ENCODE results near the gene CNN3. TPM values are rescaled to one million over a fixed set of nuclear protein-coding genes. Genes with fewer than 3 reads are reported as not detected.

CNN3 gene
- total RNA-seq, 1 donor from 2014 or later: 275 TPM

GRCh38 chr1:94862718-94863117 is 64.2 kb downstream of the CNN3 start:
- no peak for DNase-seq (ENCODE audit: extremely low read depth, low read depth, low spot score)

GRCh38 chr1:94859174-94859573 is 67.7 kb downstream of the CNN3 start:
- DNase-seq (ENCODE audit: extremely low read depth, low read depth, low spot score): no peak

- no peak for DNase-seq (ENCODE audit: extremely low read depth, low read depth, low spot score)
Measured at GRCh38 chr1:94858276-94858675, 68.6 kb downstream of the CNN3 start.

- DNase-seq (ENCODE audit: extremely low read depth, low read depth, low spot score): no peak
Measured at GRCh38 chr1:94856868-94857267, 70.0 kb downstream of the CNN3 start.

- DNase-seq (ENCODE audit: extremely low read depth, low read depth, low spot score): no peak
Measured at GRCh38 chr1:94856004-94856403, 70.9 kb downstream of the CNN3 start.

GRCh38 chr1:94855307-94855700 is 71.6 kb downstream of the CNN3 start:
- DNase-seq (ENCODE audit: extremely low read depth, low read depth, low spot score): no peak

- DNase-seq (ENCODE audit: extremely low read depth, low read depth, low spot score): peak; percentile 96
Measured at GRCh38 chr1:94854458-94855306, 72.2 kb downstream of the CNN3 start.

- DNase-seq (ENCODE audit: extremely low read depth, low read depth, low spot score): no peak
Measured at GRCh38 chr1:94852788-94853187, 74.1 kb downstream of the CNN3 start.

GRCh38 chr1:94851571-94851970 is 75.3 kb downstream of the CNN3 start:
- DNase-seq (ENCODE audit: extremely low read depth, low read depth, low spot score): no peak

Other genes with a start within 250 kb of the CNN3 start
- 1.5 and 3.7 TPM in 2 replicates for gene SLC44A3, start 106.8 kb downstream of the CNN3 start, total RNA-seq
- 0.47 and 0.73 TPM in 2 replicates for gene ALG14, start 145.8 kb upstream of the CNN3 start, total RNA-seq
- 0.05 TPM in 1 of 2 replicates, not detected in the other for gene TLCD4, start 190.2 kb upstream of the CNN3 start, total RNA-seq

Measured in glomerular endothelial cell (primary cell).